ENCODE data around the gene TMEM63B.

Gene TMEM63B

DNA sequence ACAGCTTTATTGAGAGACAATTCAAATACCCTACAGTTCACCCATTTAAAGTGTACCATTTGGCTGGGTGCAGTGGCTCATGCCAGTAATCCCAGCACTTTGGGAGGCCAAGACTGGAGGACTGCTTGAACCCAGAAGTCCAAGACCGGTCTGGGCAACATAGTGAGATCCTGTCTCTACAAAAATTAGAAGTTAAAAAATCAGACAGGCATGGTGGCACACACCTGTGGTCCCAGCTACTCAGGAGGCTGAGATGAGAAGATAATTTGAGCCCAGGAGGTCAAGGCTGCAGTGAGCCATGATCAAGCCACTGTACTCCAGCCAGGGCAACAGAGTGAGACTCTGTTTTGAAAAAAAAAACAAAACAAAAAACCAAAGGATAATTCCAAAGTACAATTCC is 40.2 kb downstream of the TMEM63B start:
- peaks cover 0 to 7% (median 3%) of the 10 kb centered on the region in 5 donors for H3K4me1 ChIP-seq (ENCODE audit: control insufficient read depth in 5 of 5, insufficient read depth in 5 of 5, low read length in 5 of 5)
- no peak overlapping the region for H3K9ac ChIP-seq (ENCODE audit: low read length in 5 of 5)
- H3K9me3 ChIP-seq (ENCODE audit: control insufficient read depth in 5 of 5, low read length in 5 of 5), result no peaks in the 10 kb centered on the region
- peaks cover 0 to 6% (median 0%) of the 10 kb centered on the region in 5 donors for H3K27me3 ChIP-seq (ENCODE audit: control insufficient read depth in 5 of 5, insufficient read depth in 4 of 5, low read length in 5 of 5)
- H3K4me3 ChIP-seq (ENCODE audit: low read depth in 1 of 5, low read length in 5 of 5), result no peak overlapping the region
- no peak overlapping the region for H3K27ac ChIP-seq (ENCODE audit: low read depth, low read length)
- H3K36me3 ChIP-seq (ENCODE audit: control insufficient read depth in 5 of 5, insufficient read depth in 5 of 5, low read length in 5 of 5), result no peaks in the 10 kb centered on the region

- no peak overlapping the region for H3K27ac ChIP-seq (ENCODE audit: low read depth, low read length)
- no peak overlapping the region for H3K4me3 ChIP-seq (ENCODE audit: low read depth in 1 of 5, low read length in 5 of 5)
- H3K27me3 ChIP-seq (ENCODE audit: control insufficient read depth in 5 of 5, insufficient read depth in 4 of 5, low read length in 5 of 5), result peaks cover 0 to 7% (median 0%) of the 10 kb centered on the region in 5 donors
- H3K4me1 ChIP-seq (ENCODE audit: control insufficient read depth in 5 of 5, insufficient read depth in 5 of 5, low read length in 5 of 5), result peaks cover 4 to 13% (median 10%) of the 10 kb centered on the region in 5 donors
- H3K9ac ChIP-seq (ENCODE audit: low read length in 5 of 5), result no peak overlapping the region
- H3K9me3 ChIP-seq (ENCODE audit: control insufficient read depth in 5 of 5, low read length in 5 of 5), result no peaks in the 10 kb centered on the region
- no peaks in the 10 kb centered on the region for H3K36me3 ChIP-seq (ENCODE audit: control insufficient read depth in 5 of 5, insufficient read depth in 5 of 5, low read length in 5 of 5)
These were observed 41.8 kb downstream of the TMEM63B start for GRCh38 chr6:44169154-44169553.

DNA sequence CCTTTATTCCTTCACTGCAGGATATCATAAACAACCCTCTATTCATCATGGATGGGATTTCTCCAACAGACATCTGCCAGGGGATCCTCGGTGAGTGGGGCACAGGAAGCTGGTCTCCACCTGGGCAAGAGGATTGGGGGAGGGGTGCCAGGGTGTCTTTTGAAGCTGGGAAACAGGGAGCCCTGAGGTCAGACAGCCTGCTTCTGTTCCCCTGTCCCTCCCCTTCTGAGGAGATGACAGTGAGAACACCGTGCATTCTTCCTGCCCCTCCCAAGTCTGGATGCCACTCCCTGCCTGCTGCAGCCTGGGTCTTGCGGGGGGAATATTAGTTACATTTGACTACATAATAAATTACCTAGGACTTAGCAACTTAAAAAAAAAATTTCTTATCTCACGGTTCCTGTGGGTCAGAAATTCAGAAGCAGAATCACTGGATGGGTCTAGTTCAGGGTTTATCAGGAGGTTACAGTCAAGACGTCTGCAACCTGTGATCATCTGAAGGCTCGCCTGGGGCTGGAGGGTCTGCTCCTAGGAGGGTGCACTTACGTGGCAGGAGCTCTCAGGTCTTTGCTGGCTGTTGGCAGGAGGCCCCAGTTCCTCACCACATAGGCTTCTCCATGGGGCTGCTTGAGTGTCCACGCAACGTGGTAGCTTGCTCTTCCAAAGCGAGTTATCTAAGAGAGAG is 42.7 kb downstream of the TMEM63B start:
- Histone ChIP-seq H3K9ac (ENCODE audit: low read length in 5 of 5) (no peak overlapping the region), H3K27me3 (ENCODE audit: control insufficient read depth in 5 of 5, insufficient read depth in 4 of 5, low read length in 5 of 5) (peaks cover 0 to 7% (median 0%) of the 10 kb centered on the region in 5 donors), H3K27ac (ENCODE audit: low read depth, low read length) (no peak overlapping the region), H3K4me1 (ENCODE audit: control insufficient read depth in 5 of 5, insufficient read depth in 5 of 5, low read length in 5 of 5) (peaks cover 4 to 13% (median 10%) of the 10 kb centered on the region in 5 donors), H3K9me3 (ENCODE audit: control insufficient read depth in 5 of 5, low read length in 5 of 5) (no peaks in the 10 kb centered on the region), H3K36me3 (ENCODE audit: control insufficient read depth in 5 of 5, insufficient read depth in 5 of 5, low read length in 5 of 5) (no peaks in the 10 kb centered on the region), H3K4me3 (ENCODE audit: low read depth in 1 of 5, low read length in 5 of 5) (no peak overlapping the region)

DNA sequence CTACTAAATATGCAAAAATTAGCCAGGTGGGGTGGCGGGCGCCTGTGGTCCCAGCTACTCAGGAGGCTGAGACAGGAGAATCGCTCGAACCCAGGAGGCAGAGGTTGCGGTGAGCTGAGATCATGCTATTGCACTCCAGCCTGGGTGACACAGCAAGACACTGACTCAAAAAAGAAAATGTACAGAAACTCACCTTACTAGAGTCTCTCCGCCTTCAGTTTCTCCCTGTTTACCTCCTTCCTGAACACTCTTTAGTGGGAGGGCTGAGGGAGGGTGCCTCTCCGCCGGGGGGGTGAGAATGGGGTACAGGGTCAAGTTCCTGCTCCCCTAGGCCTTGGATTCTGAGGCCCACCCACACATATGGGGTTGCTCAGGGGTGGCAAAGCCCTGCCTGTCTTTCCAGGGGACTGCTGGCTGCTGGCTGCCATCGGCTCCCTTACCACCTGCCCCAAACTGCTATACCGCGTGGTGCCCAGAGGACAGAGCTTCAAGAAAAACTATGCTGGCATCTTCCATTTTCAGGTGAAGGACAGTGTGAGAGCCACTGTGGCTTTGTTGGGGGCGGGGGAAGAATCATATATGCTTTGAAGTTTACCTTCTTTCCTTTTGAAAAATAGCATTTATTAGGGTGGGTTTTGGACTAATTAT is 44.7 kb downstream of the TMEM63B start:
- H3K4me1 ChIP-seq (ENCODE audit: control insufficient read depth in 5 of 5, insufficient read depth in 5 of 5, low read length in 5 of 5), result peaks cover 5 to 22% (median 19%) of the 10 kb centered on the region in 5 donors
- peaks cover 0 to 2% (median 0%) of the 10 kb centered on the region in 5 donors for H3K27me3 ChIP-seq (ENCODE audit: control insufficient read depth in 5 of 5, insufficient read depth in 4 of 5, low read length in 5 of 5)
- H3K9ac ChIP-seq (ENCODE audit: low read length in 5 of 5), result no peak overlapping the region
- no peaks in the 10 kb centered on the region for H3K9me3 ChIP-seq (ENCODE audit: control insufficient read depth in 5 of 5, low read length in 5 of 5)
- H3K4me3 ChIP-seq (ENCODE audit: low read depth in 1 of 5, low read length in 5 of 5), result no peak overlapping the region
- H3K36me3 ChIP-seq (ENCODE audit: control insufficient read depth in 5 of 5, insufficient read depth in 5 of 5, low read length in 5 of 5), result no peaks in the 10 kb centered on the region
- no peak overlapping the region for H3K27ac ChIP-seq (ENCODE audit: low read depth, low read length)

DNA sequence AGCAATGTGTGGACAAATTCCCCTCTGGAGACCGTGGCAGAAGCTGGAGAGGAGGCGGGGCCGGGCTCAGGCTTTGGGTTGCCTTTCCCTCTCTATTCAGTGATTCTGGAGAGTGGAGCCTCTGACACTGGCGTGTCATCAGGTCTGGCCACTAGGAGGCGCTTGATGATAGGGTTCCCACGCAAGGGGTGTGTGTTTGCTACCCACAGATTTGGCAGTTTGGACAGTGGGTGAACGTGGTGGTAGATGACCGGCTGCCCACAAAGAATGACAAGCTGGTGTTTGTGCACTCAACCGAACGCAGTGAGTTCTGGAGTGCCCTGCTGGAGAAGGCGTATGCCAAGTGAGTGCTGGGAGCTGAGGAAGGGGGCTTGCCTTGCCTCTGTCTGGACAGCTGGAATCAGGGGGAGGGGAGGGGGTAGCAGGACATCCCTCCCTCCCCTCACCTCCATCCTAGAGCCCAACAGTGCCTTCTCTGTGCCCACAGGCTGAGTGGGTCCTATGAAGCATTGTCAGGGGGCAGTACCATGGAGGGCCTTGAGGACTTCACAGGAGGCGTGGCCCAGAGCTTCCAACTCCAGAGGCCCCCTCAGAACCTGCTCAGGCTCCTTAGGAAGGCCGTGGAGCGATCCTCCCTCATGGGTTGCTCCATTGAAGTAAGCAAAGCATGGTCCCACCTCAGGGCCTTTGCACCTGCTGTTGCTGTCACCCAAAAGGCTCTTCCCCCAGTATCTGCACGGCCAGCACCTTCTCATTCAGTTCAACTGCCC is 45.6 kb downstream of the TMEM63B start:
- Histone ChIP-seq H3K9ac (ENCODE audit: low read length in 5 of 5) (peak overlapping the region in 2 of 5 donors; percentile 25 to 68), H3K4me1 (ENCODE audit: control insufficient read depth in 5 of 5, insufficient read depth in 5 of 5, low read length in 5 of 5) (peaks cover 6 to 31% (median 28%) of the 10 kb centered on the region in 5 donors), H3K4me3 (ENCODE audit: low read depth in 1 of 5, low read length in 5 of 5) (peak overlapping the region in 2 of 5 donors; percentile 6 to 55), H3K36me3 (ENCODE audit: control insufficient read depth in 5 of 5, insufficient read depth in 5 of 5, low read length in 5 of 5) (no peaks in the 10 kb centered on the region), H3K27me3 (ENCODE audit: control insufficient read depth in 5 of 5, insufficient read depth in 4 of 5, low read length in 5 of 5) (peaks cover 0 to 2% (median 0%) of the 10 kb centered on the region in 5 donors), H3K9me3 (ENCODE audit: control insufficient read depth in 5 of 5, low read length in 5 of 5) (no peaks in the 10 kb centered on the region), H3K27ac (ENCODE audit: low read depth, low read length) (no peak overlapping the region)

DNA sequence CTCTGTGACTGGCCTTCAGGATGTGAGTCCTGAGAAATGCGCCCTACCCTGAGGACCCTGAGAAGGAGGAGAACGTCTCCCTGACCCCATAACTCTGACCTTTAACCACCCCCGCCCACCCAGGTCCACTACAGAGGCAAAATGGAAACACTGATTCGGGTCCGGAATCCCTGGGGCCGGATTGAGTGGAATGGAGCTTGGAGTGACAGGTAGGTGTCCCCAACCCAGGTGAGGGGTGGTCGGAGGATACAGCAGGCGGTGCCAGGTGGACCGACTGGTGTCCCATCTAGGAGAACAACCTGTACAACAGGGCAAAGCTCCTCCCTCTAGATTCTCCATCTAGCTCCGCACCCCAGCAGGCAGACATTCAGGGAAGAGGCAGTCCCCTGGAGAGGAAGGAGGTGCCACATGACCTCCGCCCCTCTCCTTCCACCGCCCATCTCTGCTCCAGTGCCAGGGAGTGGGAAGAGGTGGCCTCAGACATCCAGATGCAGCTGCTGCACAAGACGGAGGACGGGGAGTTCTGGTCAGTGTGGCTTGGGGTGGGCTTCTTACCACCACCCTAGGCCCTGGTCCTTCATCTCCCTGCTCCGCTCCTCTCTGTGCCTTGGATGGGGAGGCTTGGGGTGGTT is 48.9 kb downstream of the TMEM63B start:
- H3K27me3 ChIP-seq (ENCODE audit: control insufficient read depth in 5 of 5, insufficient read depth in 4 of 5, low read length in 5 of 5), result peaks cover 0 to 2% (median 0%) of the 10 kb centered on the region in 5 donors
- H3K9me3 ChIP-seq (ENCODE audit: control insufficient read depth in 5 of 5, low read length in 5 of 5), result no peaks in the 10 kb centered on the region
- H3K36me3 ChIP-seq (ENCODE audit: control insufficient read depth in 5 of 5, insufficient read depth in 5 of 5, low read length in 5 of 5), result no peaks in the 10 kb centered on the region
- H3K4me1 ChIP-seq (ENCODE audit: control insufficient read depth in 5 of 5, insufficient read depth in 5 of 5, low read length in 5 of 5), result peaks cover 8 to 52% (median 43%) of the 10 kb centered on the region in 5 donors
- no peak overlapping the region for H3K9ac ChIP-seq (ENCODE audit: low read length in 5 of 5)
- H3K27ac ChIP-seq (ENCODE audit: low read depth, low read length), result peak overlapping the region; percentile 79
- peak overlapping the region in 4 of 5 donors; percentile 31 to 48 (median 35) for H3K4me3 ChIP-seq (ENCODE audit: low read depth in 1 of 5, low read length in 5 of 5)

GRCh38 chr6:44176762-44177509 is 49.6 kb downstream of the TMEM63B start:
- Histone ChIP-seq H3K27ac (ENCODE audit: low read depth, low read length) (peak overlapping the region; percentile 79), H3K4me3 (ENCODE audit: low read depth in 1 of 5, low read length in 5 of 5) (peak overlapping the region in 4 of 5 donors; percentile 31 to 48 (median 35)), H3K9me3 (ENCODE audit: control insufficient read depth in 5 of 5, low read length in 5 of 5) (no peaks in the 10 kb centered on the region), H3K4me1 (ENCODE audit: control insufficient read depth in 5 of 5, insufficient read depth in 5 of 5, low read length in 5 of 5) (peaks cover 8 to 52% (median 43%) of the 10 kb centered on the region in 5 donors), H3K9ac (ENCODE audit: low read length in 5 of 5) (peak overlapping the region in 1 of 5 donors; percentile 56), H3K36me3 (ENCODE audit: control insufficient read depth in 5 of 5, insufficient read depth in 5 of 5, low read length in 5 of 5) (no peaks in the 10 kb centered on the region), H3K27me3 (ENCODE audit: control insufficient read depth in 5 of 5, insufficient read depth in 4 of 5, low read length in 5 of 5) (peaks cover 0 to 2% (median 0%) of the 10 kb centered on the region in 5 donors)

GRCh38 chr6:44177691-44178423 is 50.5 kb downstream of the TMEM63B start:
- Histone ChIP-seq H3K27ac (ENCODE audit: low read depth, low read length) (peak overlapping the region; percentile 79), H3K27me3 (ENCODE audit: control insufficient read depth in 5 of 5, insufficient read depth in 4 of 5, low read length in 5 of 5) (no peaks in the 10 kb centered on the region), H3K36me3 (ENCODE audit: control insufficient read depth in 5 of 5, insufficient read depth in 5 of 5, low read length in 5 of 5) (no peaks in the 10 kb centered on the region), H3K9ac (ENCODE audit: low read length in 5 of 5) (no peak overlapping the region), H3K9me3 (ENCODE audit: control insufficient read depth in 5 of 5, low read length in 5 of 5) (no peaks in the 10 kb centered on the region), H3K4me1 (ENCODE audit: control insufficient read depth in 5 of 5, insufficient read depth in 5 of 5, low read length in 5 of 5) (peaks cover 5 to 47% (median 36%) of the 10 kb centered on the region in 5 donors), H3K4me3 (ENCODE audit: low read depth in 1 of 5, low read length in 5 of 5) (no peak overlapping the region)
